PC-3 (cell line): Measurements from ENCODE around the gene HIVEP3. TPM values are rescaled to one million over a fixed set of nuclear protein-coding genes. Genes with fewer than 3 reads are reported as not detected.

Source experiments
- ATAC-seq: fragments of 200-7000 bp; cut with Tn5 transposase; 2 replicates; pipeline ENCODE4 v1.9.1; 2020; ENCODE audit warnings: mild to moderate bottlenecking, moderate library complexity
- BruUV-seq: library from RNA; stranded (reverse); fragments of 400-500 nt; replicated peaks from 2 replicates; lab custom pipeline; 2021; lab: Mats Ljungman, UMichigan
- CTCF ChIA-PET: fragments of 300-600 bp; sonication (Branson Sonifier 250); formaldehyde crosslinking; loops from one replicate; lab custom pipeline; 2022; ENCODE audit warnings: antibody characterized with exemption; lab: Charles Lee
- POLR2A ChIA-PET: fragments of 300-600 bp; sonication (Branson Sonifier 250); formaldehyde crosslinking; loops from one replicate; lab custom pipeline; 2022; ENCODE audit warnings: antibody characterized with exemption; ENCODE audit not compliant: unreplicated experiment; lab: Charles Lee
- DNase-seq: peaks from one replicate; pipeline ENCODE4 v3.0.0-alpha.2; 2015
- H2AFZ ChIP-seq: fragments of 300-600 bp; sonication (generic); 2 replicates; pipeline ENCODE4 v1.6.0; 2016; ENCODE audit warnings: antibody characterized with exemption, low read length
- H3F3A ChIP-seq: fragments of 300-600 bp; sonication (generic); one replicate; pipeline ENCODE4 v1.6.0; 2017; ENCODE audit warnings: antibody characterized with exemption, low read length, control low read depth, mild to moderate bottlenecking; ENCODE audit not compliant: unreplicated experiment
- H3K27ac ChIP-seq: fragments of 300-600 bp; sonication (generic); 2 replicates; pipeline ENCODE4 v1.5.1; 2016; ENCODE audit warnings: mild to moderate bottlenecking, low read length
- H3K27me3 ChIP-seq: fragments of 300-600 bp; sonication (generic); 2 replicates; pipeline ENCODE4 v1.6.1; 2016; ENCODE audit warnings: low read length, mixed read lengths
- H3K36me3 ChIP-seq: fragments of 300-600 bp; sonication (generic); 2 replicates; pipeline ENCODE4 v1.6.1; 2016; ENCODE audit warnings: low read depth, mixed run types, low read length, mixed read lengths
- H3K4me1 ChIP-seq: fragments of 300-600 bp; sonication (generic); 2 replicates; pipeline ENCODE4 v1.5.1; 2016; ENCODE audit warnings: low read length; ENCODE audit not compliant: insufficient read depth
- H3K4me2 ChIP-seq: fragments of 300-600 bp; sonication (generic); 2 replicates; pipeline ENCODE4 v1.6.0; 2016; ENCODE audit warnings: low read length
- H3K4me3 ChIP-seq: fragments of 300-600 bp; sonication (generic); 2 replicates; pipeline ENCODE4 v1.5.1; 2016; ENCODE audit warnings: mild to moderate bottlenecking, low read length, mixed read lengths
- H3K79me2 ChIP-seq: fragments of 300-600 bp; sonication (generic); 2 replicates; pipeline ENCODE4 v1.6.1; 2017; ENCODE audit warnings: low read length, mixed read lengths
- H3K9ac ChIP-seq: fragments of 300-600 bp; sonication (generic); 2 replicates; pipeline ENCODE4 v1.6.0; 2016; ENCODE audit warnings: mild to moderate bottlenecking, low read length
- H3K9me2 ChIP-seq: fragments of 300-600 bp; sonication (generic); replicated peaks from 2 replicates; pipeline ENCODE4 v1.6.1; 2016; ENCODE audit warnings: mixed run types, low read length, mixed read lengths
- H3K9me3 ChIP-seq: fragments of 300-600 bp; sonication (generic); 2 replicates; pipeline ENCODE4 v1.6.1; 2016; ENCODE audit warnings: low read length, mixed read lengths
- H4K20me1 ChIP-seq: fragments of 300-600 bp; sonication (generic); 2 replicates; pipeline ENCODE4 v1.6.1; 2016; ENCODE audit warnings: low read length, mixed read lengths
- EZH2 ChIP-seq: fragments of 300-600 bp; sonication (generic); IDR thresholded peaks from one replicate; pipeline ENCODE4 v1.6.1; 2017; ENCODE audit warnings: antibody characterized with exemption, mild to moderate bottlenecking, low read length; ENCODE audit not compliant: unreplicated experiment
- EZH2phosphoT487 ChIP-seq: fragments of 300-600 bp; sonication (generic); IDR thresholded peaks from 2 replicates; pipeline ENCODE4 v1.6.1; 2018; ENCODE audit warnings: mild to moderate bottlenecking, antibody characterized with exemption, low read length, borderline replicate concordance
- intact Hi-C: fragments of 100-400 bp; cut with micrococcal nuclease; formaldehyde crosslinking; loops from 2 replicates; pipeline ENCODE4 v1.9.0; 2023
- total RNA-seq: library from RNA; depleted of rRNA; stranded (reverse); fragments of >200 nt; gene quantifications from 2 replicates; pipeline ENCODE4 v1.2.3, GENCODE V29; 2014
- TF ChIP-seq, protein P1 (sequence below): fragments of 300-600 bp; sonication (generic); conservative IDR thresholded peaks from 2 replicates; pipeline ENCODE4 v1.5.1; 2017; ENCODE audit warnings: antibody characterized with exemption, low read depth, mild to moderate bottlenecking, low read length

The HIVEP3 gene
- total RNA-seq, 1 experiment from 2014 or later: 9.8 TPM

DNA sequence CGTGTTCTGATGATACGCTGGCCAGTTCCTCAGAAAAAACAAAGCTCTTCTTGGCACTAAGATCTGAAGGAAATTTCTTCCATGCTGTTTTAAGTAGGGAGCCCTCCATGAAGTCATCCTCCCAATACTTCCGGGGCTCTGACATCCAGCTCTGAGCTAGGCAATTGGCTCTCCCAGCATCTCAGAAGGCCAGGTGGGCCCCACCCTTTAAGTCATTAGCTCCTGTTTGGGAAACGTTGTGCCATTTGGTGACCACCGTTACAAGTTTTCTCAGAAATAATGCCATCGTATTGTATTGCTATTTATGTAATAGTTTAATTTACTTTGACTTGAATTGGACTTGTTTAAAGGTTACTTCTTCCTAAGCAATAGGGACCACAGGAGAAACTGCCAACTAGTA lies 303.9 kb downstream of the HIVEP3 start:
- intact Hi-C loops: no loop called here
- H3K4me1 ChIP-seq: no peaks in the 10 kb centered on the region
- H3K27me3 ChIP-seq: no peaks in the 10 kb centered on the region
- TF ChIP-seq, protein P1, sequence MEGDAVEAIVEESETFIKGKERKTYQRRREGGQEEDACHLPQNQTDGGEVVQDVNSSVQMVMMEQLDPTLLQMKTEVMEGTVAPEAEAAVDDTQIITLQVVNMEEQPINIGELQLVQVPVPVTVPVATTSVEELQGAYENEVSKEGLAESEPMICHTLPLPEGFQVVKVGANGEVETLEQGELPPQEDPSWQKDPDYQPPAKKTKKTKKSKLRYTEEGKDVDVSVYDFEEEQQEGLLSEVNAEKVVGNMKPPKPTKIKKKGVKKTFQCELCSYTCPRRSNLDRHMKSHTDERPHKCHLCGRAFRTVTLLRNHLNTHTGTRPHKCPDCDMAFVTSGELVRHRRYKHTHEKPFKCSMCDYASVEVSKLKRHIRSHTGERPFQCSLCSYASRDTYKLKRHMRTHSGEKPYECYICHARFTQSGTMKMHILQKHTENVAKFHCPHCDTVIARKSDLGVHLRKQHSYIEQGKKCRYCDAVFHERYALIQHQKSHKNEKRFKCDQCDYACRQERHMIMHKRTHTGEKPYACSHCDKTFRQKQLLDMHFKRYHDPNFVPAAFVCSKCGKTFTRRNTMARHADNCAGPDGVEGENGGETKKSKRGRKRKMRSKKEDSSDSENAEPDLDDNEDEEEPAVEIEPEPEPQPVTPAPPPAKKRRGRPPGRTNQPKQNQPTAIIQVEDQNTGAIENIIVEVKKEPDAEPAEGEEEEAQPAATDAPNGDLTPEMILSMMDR: no peak
- TF ChIP-seq EZH2phosphoT487: no peak
- no peak for TF ChIP-seq EZH2
- no TSS peak for BruUV-seq
- CTCF ChIA-PET: no interaction called here
- ATAC-seq (no peak), DNase-seq (no peak)
- H2AFZ ChIP-seq: no peak overlapping the region
- H3K9me3 ChIP-seq: no peaks in the 10 kb centered on the region
- no peak overlapping the region for H3K4me3 ChIP-seq
- POLR2A ChIA-PET: no interaction called here
- no peaks in the 10 kb centered on the region for H3K79me2 ChIP-seq
- H3K4me2 ChIP-seq: no peak overlapping the region
- H3F3A ChIP-seq: no peaks in the 10 kb centered on the region
- no peaks in the 10 kb centered on the region for H3K9me2 ChIP-seq
- H3K36me3 ChIP-seq: no peaks in the 10 kb centered on the region
- no peak overlapping the region for H3K27ac ChIP-seq
- H3K9ac ChIP-seq: no peak overlapping the region
- H4K20me1 ChIP-seq: no peaks in the 10 kb centered on the region

DNA sequence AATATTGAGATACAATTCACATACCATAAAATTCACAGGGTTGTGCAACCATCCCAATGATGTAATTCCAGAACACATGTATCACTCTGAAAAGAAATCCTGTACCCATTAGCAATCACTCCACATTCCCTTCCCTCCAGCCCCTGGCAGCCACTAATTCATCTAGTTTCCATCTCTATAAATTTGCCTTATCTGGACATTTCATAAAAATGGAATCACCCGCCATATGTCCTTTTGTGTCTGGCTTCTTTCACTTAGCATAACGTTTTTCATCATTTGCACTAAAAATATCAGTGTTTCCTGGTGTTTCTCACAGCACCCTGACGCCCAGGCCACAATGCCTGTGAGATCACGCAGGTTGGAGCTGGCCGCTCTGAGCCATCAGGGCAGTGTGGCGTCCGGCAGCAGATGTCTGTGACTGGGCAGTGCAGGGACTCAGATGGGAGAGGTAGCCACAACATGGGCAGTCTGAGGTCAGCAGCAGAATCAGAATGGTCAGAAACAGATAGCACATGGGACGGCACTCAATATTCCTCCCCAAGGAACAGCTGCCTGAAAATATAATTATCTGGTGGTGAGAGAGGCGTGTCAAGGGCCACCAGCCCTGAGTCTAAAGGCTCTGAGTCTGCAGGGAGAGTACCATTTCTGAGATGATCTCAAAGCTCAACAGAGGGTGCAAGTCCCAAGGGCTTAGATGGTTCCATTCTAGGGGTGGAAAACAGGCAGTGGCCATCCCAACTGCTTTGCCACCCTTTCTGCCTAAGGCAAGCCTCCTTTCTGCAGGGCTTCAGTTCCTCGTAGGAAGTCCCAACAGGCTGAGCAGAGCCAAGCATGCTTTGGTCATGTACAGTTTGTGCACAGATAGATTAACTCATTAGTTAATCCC lies 304.8 kb downstream of the HIVEP3 start:
- no peak overlapping the region for H2AFZ ChIP-seq
- no peaks in the 10 kb centered on the region for H3K4me1 ChIP-seq
- ChIA-PET CTCF (no interaction called here), POLR2A (no interaction called here)
- no peaks in the 10 kb centered on the region for H3K9me2 ChIP-seq
- ATAC-seq (no peak), DNase-seq (no peak)
- no peaks in the 10 kb centered on the region for H4K20me1 ChIP-seq
- no peaks in the 10 kb centered on the region for H3F3A ChIP-seq
- TF ChIP-seq EZH2 (no peak), EZH2phosphoT487 (no peak)
- TF ChIP-seq, protein P1: no peak
- no peak overlapping the region for H3K9ac ChIP-seq
- H3K4me2 ChIP-seq: no peak overlapping the region
- intact Hi-C loops: no loop called here
- H3K36me3 ChIP-seq: no peaks in the 10 kb centered on the region
- H3K4me3 ChIP-seq: no peak overlapping the region
- H3K27me3 ChIP-seq: no peaks in the 10 kb centered on the region
- no peaks in the 10 kb centered on the region for H3K9me3 ChIP-seq
- H3K27ac ChIP-seq: no peak overlapping the region
- no peaks in the 10 kb centered on the region for H3K79me2 ChIP-seq
- no TSS peak for BruUV-seq

DNA sequence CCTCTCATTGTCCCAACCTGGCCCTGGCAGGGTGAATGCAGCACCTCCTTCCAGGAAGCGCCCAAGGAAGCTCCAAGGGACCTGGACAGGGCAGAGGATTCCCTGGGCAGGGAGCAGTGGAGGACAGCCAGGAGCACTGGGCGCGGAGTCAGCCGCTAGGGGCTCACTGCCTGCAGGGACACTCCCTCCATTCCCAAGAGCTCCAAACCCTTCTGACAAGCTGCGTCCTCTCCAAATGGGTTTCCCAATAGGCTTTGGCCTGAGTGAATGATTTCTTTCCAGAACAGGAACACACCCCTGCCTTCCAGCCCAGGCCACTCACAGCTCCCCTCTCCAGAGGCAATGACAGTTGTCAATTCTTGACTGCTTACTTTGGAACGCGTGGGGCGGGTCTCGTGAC lies 305.8 kb downstream of the HIVEP3 start:
- TF ChIP-seq, protein P1: no peak
- TF ChIP-seq EZH2phosphoT487 (no peak), EZH2 (no peak)
- Histone ChIP-seq H3F3A (no peaks in the 10 kb centered on the region), H3K9me3 (no peaks in the 10 kb centered on the region), H3K79me2 (no peaks in the 10 kb centered on the region), H2AFZ (no peak overlapping the region), H3K4me1 (no peaks in the 10 kb centered on the region), H3K9me2 (no peaks in the 10 kb centered on the region), H3K27me3 (no peaks in the 10 kb centered on the region), H3K36me3 (no peaks in the 10 kb centered on the region), H3K4me3 (no peak overlapping the region), H4K20me1 (no peaks in the 10 kb centered on the region), H3K4me2 (no peak overlapping the region), H3K9ac (no peak overlapping the region), H3K27ac (no peak overlapping the region)
- no peak for DNase-seq
- intact Hi-C loops: no loop called here
- BruUV-seq: no TSS peak
- ChIA-PET POLR2A (no interaction called here), CTCF (no interaction called here)
- ATAC-seq: no peak
